Sigmoid colon (tissue), 4 donors: ENCODE results near the gene DUSP7.

ENCODE experiments used
- POLR2AphosphoS5 ChIP-seq, 4 donors: sonication (generic); formaldehyde crosslinking; IDR thresholded peaks; one replicate each; pipeline ENCODE4 v1.6.1; 2017; ENCODE audit warnings: antibody characterized with exemption in 4 of 4
- TF ChIP-seq, protein P1 (sequence below), 4 experiments: fragments of 450-650 bp in 3 of 4; fragments of 200-600 bp in 1 of 4; IDR thresholded peaks; one replicate each; pipeline ENCODE4 v1.5.1; 2016 to 2019; ENCODE audit warnings: antibody characterized with exemption in 4 of 4, mild to moderate bottlenecking in 3 of 4, moderate library complexity in 2 of 4

DNA sequence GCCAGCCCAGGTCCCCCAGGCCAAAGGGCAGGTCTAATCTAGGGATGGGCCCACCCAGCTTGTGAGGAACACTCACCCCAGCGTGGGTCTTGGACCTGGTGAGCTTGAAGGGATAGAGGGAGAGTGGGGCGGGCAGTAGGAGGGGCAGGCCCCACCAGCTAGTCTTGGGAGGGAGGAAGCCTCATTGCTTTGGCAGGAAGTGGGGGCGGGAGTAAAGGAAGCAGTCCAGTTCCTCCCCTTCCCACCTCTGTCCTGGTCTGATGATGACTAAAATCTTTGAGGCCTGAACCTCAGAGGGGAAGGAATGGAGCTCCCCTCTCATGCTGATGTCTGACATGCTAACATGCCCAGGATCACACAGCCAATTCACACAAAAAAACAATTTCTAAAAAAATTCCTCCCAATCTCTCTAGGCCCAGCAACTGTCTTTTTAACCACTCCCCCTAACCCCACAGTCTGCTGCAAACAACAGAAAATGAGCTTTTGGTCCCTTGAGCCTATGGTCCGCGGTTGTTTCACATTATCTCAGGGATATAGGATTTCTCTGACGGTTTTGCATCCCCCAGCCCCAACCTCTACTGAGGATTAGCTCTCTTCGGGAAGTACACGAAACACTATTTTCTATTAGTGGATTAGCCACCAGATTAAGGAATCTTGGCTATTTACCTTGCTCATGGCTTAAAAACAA lies 30.7 kb upstream of the DUSP7 start:
- TF ChIP-seq, protein P1, sequence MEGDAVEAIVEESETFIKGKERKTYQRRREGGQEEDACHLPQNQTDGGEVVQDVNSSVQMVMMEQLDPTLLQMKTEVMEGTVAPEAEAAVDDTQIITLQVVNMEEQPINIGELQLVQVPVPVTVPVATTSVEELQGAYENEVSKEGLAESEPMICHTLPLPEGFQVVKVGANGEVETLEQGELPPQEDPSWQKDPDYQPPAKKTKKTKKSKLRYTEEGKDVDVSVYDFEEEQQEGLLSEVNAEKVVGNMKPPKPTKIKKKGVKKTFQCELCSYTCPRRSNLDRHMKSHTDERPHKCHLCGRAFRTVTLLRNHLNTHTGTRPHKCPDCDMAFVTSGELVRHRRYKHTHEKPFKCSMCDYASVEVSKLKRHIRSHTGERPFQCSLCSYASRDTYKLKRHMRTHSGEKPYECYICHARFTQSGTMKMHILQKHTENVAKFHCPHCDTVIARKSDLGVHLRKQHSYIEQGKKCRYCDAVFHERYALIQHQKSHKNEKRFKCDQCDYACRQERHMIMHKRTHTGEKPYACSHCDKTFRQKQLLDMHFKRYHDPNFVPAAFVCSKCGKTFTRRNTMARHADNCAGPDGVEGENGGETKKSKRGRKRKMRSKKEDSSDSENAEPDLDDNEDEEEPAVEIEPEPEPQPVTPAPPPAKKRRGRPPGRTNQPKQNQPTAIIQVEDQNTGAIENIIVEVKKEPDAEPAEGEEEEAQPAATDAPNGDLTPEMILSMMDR (IDR thresholded peaks at IDR 0.05), result no peak
- no peak for TF ChIP-seq POLR2AphosphoS5 (IDR thresholded peaks at IDR 0.05)
